HL-60 (cell line): ENCODE data around the gene BTBD19.

Source experiments
- DNase-seq, 2 experiments: peaks; one replicate each; pipeline ENCODE4 v3.0.0-alpha.2; 2010 to 2020; ENCODE audit warnings: low read depth in 1 of 2, low spot score in 1 of 2
- H3K27ac ChIP-seq: fragments of 250-450 bp; sonication (Bioruptor Pico); replicated peaks from 2 replicates; pipeline ENCODE4 v1.5.1; 2020; ENCODE audit warnings: mild to moderate bottlenecking, moderate library complexity
- H3K27me3 ChIP-seq: fragments of 250-450 bp; sonication (Bioruptor Pico); 2 replicates; pipeline ENCODE4 v1.5.1; 2021; ENCODE audit warnings: mild to moderate bottlenecking, moderate library complexity; ENCODE audit not compliant: insufficient read depth, poor library complexity, severe bottlenecking
- H3K4me3 ChIP-seq: replicated peaks from 2 replicates; pipeline ENCODE4 v1.5.1; 2011; ENCODE audit warnings: mild to moderate bottlenecking, control low read depth, low read length; ENCODE audit not compliant: insufficient read depth
- CTCF ChIP-seq: IDR thresholded peaks from one replicate; pipeline ENCODE4 v1.5.1; 2011; ENCODE audit warnings: low read length, control low read depth, inconsistent platforms; ENCODE audit not compliant: insufficient read depth
- GABPA ChIP-seq: IDR thresholded peaks from 2 replicates; pipeline ENCODE4 v1.6.1; 2012; ENCODE audit warnings: low read depth
- POLR2AphosphoS5 ChIP-seq: IDR thresholded peaks from 2 replicates; pipeline ENCODE4 v1.6.1; 2012; ENCODE audit warnings: low read depth
- REST ChIP-seq: IDR thresholded peaks from 2 replicates; pipeline ENCODE4 v1.6.1; 2012; ENCODE audit warnings: low read depth; ENCODE audit not compliant: insufficient replicate concordance
- SPI1 ChIP-seq: IDR thresholded peaks from 2 replicates; pipeline ENCODE4 v1.6.1; 2012; ENCODE audit warnings: low read depth, mild to moderate bottlenecking, borderline replicate concordance

The BTBD19 gene

GRCh38 chr1:44842862-44843655, 34.7 kb downstream of the BTBD19 start, which contains the start of gene PTCH2:
Gene PTCH2, minus strand, starts transcription at chr1:44843253. Its CDS starts 321 bp downstream, at chr1:44842932.
- peak in 1 of 2 experiments; percentile 24 for DNase-seq
- Histone ChIP-seq H3K4me3 (peak within 1 kb of the TSS; percentile 23), H3K27ac (no peak within 1 kb of the TSS; the same call in 1 of the 2 replicates), H3K27me3 (peaks cover 7% of the 10 kb centered on the region)
- TF ChIP-seq GABPA = no peak
- TF ChIP-seq SPI1 = no peak
- TF ChIP-seq POLR2AphosphoS5 = no peak
- no peak for TF ChIP-seq REST
- no peak for TF ChIP-seq CTCF

GRCh38 chr1:44846985-44847384, 38.7 kb downstream of the BTBD19 start:
- H3K4me3 ChIP-seq = no peak overlapping the region
- DNase-seq = no peak
- TF ChIP-seq POLR2AphosphoS5 = no peak
- TF ChIP-seq CTCF = no peak
- no peak for TF ChIP-seq GABPA
- no peak for TF ChIP-seq SPI1
- TF ChIP-seq REST = no peak

GRCh38 chr1:44847845-44848244, 39.5 kb downstream of the BTBD19 start:
- no peak for DNase-seq
- H3K4me3 ChIP-seq = no peak overlapping the region
- H3K27me3 ChIP-seq = peaks cover under 1% of the 10 kb centered on the region
- TF ChIP-seq CTCF (no peak), SPI1 (no peak), POLR2AphosphoS5 (no peak), REST (no peak), GABPA (no peak)
- H3K27ac ChIP-seq = no peak overlapping the region

More at GRCh38 chr1:44846985-44847384, 38.7 kb downstream of the BTBD19 start:
- Histone ChIP-seq H3K27ac (no peak overlapping the region), H3K27me3 (peaks cover 7% of the 10 kb centered on the region)
